ENCODE results near the gene MIPOL1.
A peak's percentile ranks its signal among the peaks of the same experiment; 100 is the strongest.
"Not testable (repeated sequence)": the region's sequence is repeated elsewhere in the genome, so short reads cannot be mapped to it uniquely, and the experiment has no call there.

Gene MIPOL1

GRCh38 chr14:37172024-37172869 lies 25.5 kb upstream of the MIPOL1 start, which contains the start of gene SLC25A21:
Gene SLC25A21 (minus strand): TSS chr14:37172606.
- Histone ChIP-seq H3K36me3 (replicated peaks) (no peaks in the 10 kb centered on the region), H3K4me3 (ENCODE audit: low read depth, low read length) (peak within 1 kb of the TSS; percentile 67), H3K27ac (peak within 1 kb of the TSS; percentile 46), H3K27me3 (replicated peaks) (no peaks in the 10 kb centered on the region)
- TF ChIP-seq CTCF (IDR thresholded peaks at IDR 0.05; ENCODE audit: low read depth, low read length, missing control alignments), result peak; percentile 22
- in situ Hi-C loops (cut with HindIII; ENCODE audit: low pct_ligation_motif_present, low sequenced_read_pairs), result no loop called here
- peak; percentile 65 for DNase-seq

DNA sequence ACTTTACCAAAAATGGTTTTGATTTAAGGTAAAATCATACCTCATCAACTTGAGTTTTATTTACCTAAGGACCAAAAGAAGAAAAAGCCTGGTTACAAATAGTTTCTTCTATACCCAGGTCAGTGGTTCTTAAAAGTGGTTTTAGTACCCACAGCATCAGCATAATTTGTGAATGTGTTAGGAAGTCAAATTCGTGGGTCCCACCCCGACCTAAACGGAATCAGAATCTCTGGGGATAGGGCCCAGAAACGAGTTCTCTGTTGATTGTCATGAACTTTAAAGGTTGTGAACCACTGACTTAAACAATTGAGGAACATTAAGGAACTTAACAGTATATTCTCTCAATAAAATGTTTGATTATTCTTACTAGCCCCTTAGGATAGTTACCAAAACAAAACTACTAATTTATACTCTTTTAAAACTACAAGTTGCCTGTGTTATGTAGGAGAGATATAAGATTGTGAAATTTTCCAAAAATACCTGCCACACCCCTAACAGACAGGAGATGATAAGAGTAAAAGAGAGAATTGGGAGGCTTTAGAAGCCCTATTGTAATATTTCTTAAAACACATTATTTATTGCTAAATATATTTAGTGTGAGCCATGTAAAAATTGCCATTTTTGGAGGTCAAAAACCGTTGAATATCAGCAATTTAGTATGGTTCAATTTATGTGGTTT lies 24.7 kb upstream of the MIPOL1 start:
- no peak for TF ChIP-seq CTCF (IDR thresholded peaks at IDR 0.05; ENCODE audit: low read depth, low read length, missing control alignments)
- no peak for DNase-seq
- H3K27ac ChIP-seq, result no peak overlapping the region
- in situ Hi-C loops (cut with HindIII; ENCODE audit: low pct_ligation_motif_present, low sequenced_read_pairs), result no loop called here
- H3K36me3 ChIP-seq (replicated peaks), result no peaks in the 10 kb centered on the region
- no peaks in the 10 kb centered on the region for H3K27me3 ChIP-seq (replicated peaks)
- peak overlapping the region; percentile 67 for H3K4me3 ChIP-seq (ENCODE audit: low read depth, low read length)

GRCh38 chr14:37179896-37180502 lies 17.7 kb upstream of the MIPOL1 start:
- DNase-seq, result peak; percentile 9

DNA sequence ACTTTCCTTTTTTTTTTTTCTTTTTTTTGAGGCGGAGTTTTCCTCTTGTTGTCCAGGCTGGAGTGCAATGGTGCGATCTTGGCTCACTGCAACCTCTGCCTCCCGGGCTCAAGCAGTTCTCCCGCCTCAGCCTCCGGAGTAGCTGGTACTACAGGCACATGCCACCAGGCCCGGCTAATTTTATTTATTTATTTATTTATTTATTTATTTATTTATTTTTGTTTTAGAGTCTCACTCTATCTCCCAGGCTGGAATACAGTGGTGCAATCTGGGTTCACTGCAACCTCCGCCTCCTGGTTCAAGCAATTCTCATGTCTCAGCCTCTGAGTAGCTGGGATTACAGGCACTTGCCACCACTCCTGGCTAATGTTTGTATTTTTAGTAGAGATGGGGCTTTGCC lies 16.9 kb upstream of the MIPOL1 start:
- in situ Hi-C loops (cut with HindIII; ENCODE audit: low pct_ligation_motif_present, low sequenced_read_pairs); H3K27me3 ChIP-seq (replicated peaks); DNase-seq; H3K4me3 ChIP-seq (ENCODE audit: low read depth, low read length); H3K36me3 ChIP-seq (replicated peaks); H3K27ac ChIP-seq: not testable (repeated sequence)

More at GRCh38 chr14:37179896-37180502, 17.7 kb upstream of the MIPOL1 start:
- H3K36me3 ChIP-seq (replicated peaks), result no peaks in the 10 kb centered on the region
- no peak overlapping the region for H3K4me3 ChIP-seq (ENCODE audit: low read depth, low read length)
- TF ChIP-seq CTCF (IDR thresholded peaks at IDR 0.05; ENCODE audit: low read depth, low read length, missing control alignments), result no peak
- in situ Hi-C loops (cut with HindIII; ENCODE audit: low pct_ligation_motif_present, low sequenced_read_pairs), result no loop called here
- no peak overlapping the region for H3K27ac ChIP-seq
- no peaks in the 10 kb centered on the region for H3K27me3 ChIP-seq (replicated peaks)

DNA sequence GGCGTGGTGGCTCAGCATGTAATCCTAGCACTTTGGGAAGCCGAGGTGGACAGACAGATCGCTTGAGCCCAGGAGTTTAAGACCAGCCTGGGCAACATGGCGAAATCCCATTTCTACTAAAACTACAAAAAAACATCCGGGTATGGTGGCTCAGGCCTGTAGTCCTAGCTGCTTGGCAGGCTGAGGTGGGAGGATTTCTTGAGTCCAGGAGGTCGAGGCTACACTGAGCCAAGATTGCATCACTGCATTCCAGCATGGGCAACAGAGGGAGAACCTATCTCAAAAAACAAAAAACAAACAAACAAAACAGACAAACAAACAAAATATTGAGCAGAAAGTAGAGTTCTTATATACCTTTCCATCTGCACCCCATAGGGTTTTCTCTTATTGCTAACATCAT lies 16.3 kb upstream of the MIPOL1 start:
- no peak for DNase-seq
- Histone ChIP-seq H3K27me3 (replicated peaks) (no peaks in the 10 kb centered on the region), H3K4me3 (ENCODE audit: low read depth, low read length) (no peak overlapping the region), H3K27ac (no peak overlapping the region), H3K36me3 (replicated peaks) (no peaks in the 10 kb centered on the region)
- in situ Hi-C loops (cut with HindIII; ENCODE audit: low pct_ligation_motif_present, low sequenced_read_pairs), result no loop called here
- no peak for TF ChIP-seq CTCF (IDR thresholded peaks at IDR 0.05; ENCODE audit: low read depth, low read length, missing control alignments)

DNA sequence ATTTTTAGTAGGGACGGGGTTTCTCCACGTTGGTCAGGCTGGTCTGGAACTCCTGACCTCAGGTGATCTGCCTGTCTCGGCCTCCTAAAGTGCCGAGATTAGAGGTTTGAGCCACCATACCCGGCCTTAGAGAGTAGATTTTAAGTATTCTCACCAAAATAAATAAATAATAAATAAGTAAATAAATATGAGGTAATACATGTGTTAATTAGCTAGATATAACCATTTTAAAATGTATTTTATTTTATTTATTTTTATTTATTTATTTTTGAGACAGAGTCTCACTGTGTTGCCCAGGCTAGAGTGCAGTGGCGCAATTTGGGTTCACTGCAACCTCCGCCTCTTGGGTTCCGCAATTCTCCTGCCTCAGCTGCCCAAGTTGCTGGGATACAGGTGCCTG lies 13.2 kb upstream of the MIPOL1 start:
- H3K36me3 ChIP-seq (replicated peaks); in situ Hi-C loops (cut with HindIII; ENCODE audit: low pct_ligation_motif_present, low sequenced_read_pairs); DNase-seq; H3K27ac ChIP-seq; H3K4me3 ChIP-seq (ENCODE audit: low read depth, low read length); H3K27me3 ChIP-seq (replicated peaks): not testable (repeated sequence)
